Right kidney (tissue), 1 donor: ENCODE data around the gene PAOX.

Source experiments
- DNase-seq: peaks from one replicate; pipeline ENCODE4 v3.0.0-alpha.2; 2016

The PAOX gene

GRCh38 chr10:133439517-133440461 lies 60.7 kb downstream of the PAOX start:
- DNase-seq = no peak

- DNase-seq = no peak
These were observed 61.7 kb downstream of the PAOX start for GRCh38 chr10:133440633-133441285.
